DMS114 treated with DMSO at 0.1 percent for 48 hours (cell line): Measurements from ENCODE around the gene NHLRC1.

Source experiments
- DNase-seq: peaks from one replicate; lab custom pipeline; 2025; ENCODE audit not compliant: unreplicated experiment; lab: John Stamatoyannopoulos, UW

Gene NHLRC1

GRCh38 chr6:18088419-18089296 lies 33.8 kb downstream of the NHLRC1 start:
- no peak for DNase-seq

- DNase-seq, result no peak
Observed at GRCh38 chr6:18087396-18088165, 34.9 kb downstream of the NHLRC1 start.

- DNase-seq, result no peak
Observed at GRCh38 chr6:18081025-18081668, 41.3 kb downstream of the NHLRC1 start.

- DNase-seq, result no peak
Observed at GRCh38 chr6:18080544-18080943, 41.9 kb downstream of the NHLRC1 start.

DNA sequence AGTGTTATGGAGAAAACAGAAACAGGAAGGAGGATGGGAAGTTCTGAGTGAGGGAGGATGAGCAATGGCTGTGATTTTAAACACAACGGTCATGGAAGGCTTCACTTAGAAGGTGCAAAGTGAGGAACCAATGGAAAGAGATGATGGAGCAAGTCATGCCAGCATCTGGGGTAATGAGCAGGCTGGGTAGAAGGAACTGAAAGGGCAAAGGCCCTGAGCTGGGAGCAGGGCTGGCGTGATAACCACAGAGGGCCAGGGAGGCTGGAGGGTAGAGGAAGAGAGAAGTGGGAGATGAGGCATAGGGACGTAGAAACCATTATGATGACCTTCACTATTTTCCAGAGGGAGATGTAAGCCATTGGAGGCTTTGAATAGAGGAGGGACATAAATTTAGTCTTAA lies 43.6 kb downstream of the NHLRC1 start:
- no peak for DNase-seq

- DNase-seq, result no peak
Observed at GRCh38 chr6:18076231-18076630, 46.2 kb downstream of the NHLRC1 start.

DNA sequence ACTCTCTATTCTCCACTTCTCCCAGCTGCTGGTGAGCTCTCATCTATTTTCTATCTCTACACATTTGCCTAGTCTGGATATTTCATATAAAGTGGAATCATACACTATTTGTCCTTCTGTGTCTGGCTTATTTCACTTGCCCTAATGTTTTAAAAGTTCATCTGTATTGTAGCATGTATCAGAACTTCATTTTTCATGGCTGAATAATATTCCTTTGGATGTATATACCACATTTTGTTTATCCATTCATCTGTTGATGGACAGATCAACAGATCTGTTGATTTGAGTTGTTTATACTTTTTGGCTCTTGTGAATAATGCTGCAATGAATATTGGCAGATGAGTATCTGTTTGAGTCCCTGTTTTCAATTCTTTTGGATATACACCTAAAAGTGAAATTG lies 49.6 kb downstream of the NHLRC1 start:
- DNase-seq, result no peak

- no peak for DNase-seq
Observed at GRCh38 chr6:18070486-18070885, 52.0 kb downstream of the NHLRC1 start.
